ENCODE data around the gene HLA-DRB1.
"Not testable (repeated sequence)": the region's sequence is repeated elsewhere in the genome, so short reads cannot be mapped to it uniquely, and the experiment has no call there.

HLA-DRB1 gene

GRCh38 chr6:32608362-32608761 lies 18.7 kb upstream of the HLA-DRB1 start:
- no peak for DNase-seq

GRCh38 chr6:32607988-32608298 lies 18.3 kb upstream of the HLA-DRB1 start:
- DNase-seq, result no peak

DNA sequence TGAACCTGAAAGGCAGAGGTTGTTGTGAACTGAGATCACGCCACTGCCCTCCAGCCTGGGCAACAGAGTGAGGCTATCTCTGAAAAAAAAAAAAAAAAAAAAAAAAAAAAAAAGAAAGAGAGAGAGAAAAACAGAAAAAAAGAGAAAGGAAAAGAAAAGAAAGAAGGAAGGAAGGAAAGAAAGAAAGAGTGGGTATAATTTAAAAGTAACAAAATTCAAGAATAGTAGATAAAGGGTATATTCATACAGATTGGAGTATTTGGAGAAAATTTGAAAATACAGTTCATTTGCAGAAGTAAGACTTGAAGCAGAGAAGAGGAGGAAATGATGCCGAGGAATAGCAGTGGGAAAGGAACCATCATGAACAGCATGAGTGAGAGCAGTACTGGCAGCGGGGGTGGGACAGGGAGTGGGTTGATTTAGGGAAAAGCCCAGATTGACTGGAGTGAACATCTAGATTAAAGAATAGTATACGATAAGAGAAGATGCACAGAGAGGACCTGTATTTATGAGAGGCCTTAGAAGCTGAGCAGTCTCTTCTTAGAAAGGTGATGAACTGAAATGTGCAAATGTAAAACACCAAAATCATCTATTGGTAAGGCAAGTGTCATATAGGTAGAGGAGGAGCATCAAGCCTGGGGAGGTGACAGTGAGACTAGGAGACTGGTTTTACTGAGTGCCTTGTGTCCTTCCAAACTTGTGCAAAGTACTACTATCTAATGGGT lies 17.8 kb upstream of the HLA-DRB1 start:
- DNase-seq, result no peak

GRCh38 chr6:32604434-32604877 lies 14.8 kb upstream of the HLA-DRB1 start:
- DNase-seq, result no peak

DNA sequence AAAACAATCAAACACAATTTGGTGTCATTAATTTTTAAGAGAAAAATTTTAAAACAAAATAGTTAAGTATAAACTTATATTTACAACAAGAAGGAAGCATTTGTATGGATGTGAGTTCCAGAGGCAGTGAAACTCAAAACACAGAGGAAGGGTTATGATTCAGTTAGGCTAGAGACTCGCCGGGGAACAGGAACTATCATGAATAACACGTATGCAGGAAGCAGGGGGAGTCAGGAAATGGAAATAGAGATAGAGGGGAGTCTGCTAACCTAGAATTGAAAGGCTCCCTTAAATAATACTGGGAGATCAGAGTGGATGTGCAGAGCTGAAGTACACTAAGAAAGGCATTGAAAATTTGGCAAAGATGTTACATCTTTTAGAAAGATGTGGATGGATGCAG lies 14.2 kb upstream of the HLA-DRB1 start:
- no peak for DNase-seq

DNA sequence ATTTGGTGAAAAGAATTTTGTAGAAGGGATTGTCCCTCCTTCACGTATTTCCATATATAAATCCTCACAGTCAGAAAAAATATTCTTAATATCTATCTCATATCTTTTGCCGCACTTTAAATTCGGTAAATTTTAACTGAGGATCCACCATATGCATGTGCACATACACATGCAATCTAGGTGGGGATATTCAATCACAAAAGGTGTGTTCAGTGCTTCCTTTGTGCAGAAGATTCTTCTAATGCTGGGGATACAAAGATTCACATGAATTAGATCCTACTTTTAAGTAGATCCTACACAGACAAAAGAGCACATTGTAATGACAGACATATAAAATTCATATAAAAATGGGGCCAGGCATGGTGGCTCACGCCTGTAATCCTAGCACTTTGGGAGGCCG lies 13.6 kb upstream of the HLA-DRB1 start:
- DNase-seq, result no peak

DNA sequence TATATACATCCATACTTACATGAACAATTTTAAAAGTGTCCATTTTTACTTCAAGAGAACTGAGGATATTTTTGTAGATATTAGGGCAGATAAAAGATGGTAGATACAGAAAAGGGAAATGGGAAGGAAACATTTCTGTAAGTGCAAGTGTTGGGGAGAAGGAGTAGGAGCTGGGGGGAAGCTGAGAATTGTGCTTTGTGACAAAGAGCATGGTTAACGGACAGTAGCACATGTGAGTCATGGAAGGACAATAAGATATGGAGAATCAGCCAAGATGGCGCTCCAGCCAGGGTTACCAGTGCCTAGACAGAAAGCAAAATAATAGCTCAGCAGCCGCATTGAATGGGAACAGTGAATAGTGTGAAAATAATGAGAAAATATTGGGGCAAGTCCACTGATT lies 12.7 kb upstream of the HLA-DRB1 start:
- DNase-seq, result no peak

GRCh38 chr6:32597024-32597423 lies 7.4 kb upstream of the HLA-DRB1 start:
- no peak for DNase-seq

DNA sequence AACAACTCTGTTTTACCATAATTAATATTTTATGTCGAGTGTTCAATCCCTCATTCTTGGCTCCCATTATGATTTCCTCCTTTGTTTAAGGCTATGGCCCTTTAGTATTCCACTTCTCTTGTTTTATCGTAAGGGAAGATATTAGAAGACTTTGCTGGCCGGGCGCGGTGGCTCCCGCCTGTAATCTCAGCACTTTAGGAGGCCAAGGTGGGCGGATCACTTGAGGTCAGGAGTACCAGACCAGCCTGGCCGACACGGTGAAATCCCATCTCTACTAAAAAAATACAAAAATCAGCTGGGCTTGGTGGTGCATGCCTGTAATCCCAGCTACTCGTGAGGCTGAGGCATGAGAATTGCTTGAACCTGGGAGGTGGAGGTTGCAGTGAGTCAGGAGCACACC lies 1.1 kb upstream of the HLA-DRB1 start:
- not testable (repeated sequence) for DNase-seq

GRCh38 chr6:32588156-32588555 lies 1.5 kb downstream of the HLA-DRB1 start:
- DNase-seq, result no peak

GRCh38 chr6:32583527-32583898 lies 6.1 kb downstream of the HLA-DRB1 start:
- no peak for DNase-seq

- DNase-seq, result no peak
Measured at GRCh38 chr6:32581315-32582095, 8.1 kb downstream of the HLA-DRB1 start.

- no peak for DNase-seq
Measured at GRCh38 chr6:32580593-32580992, 9.1 kb downstream of the HLA-DRB1 start.

- no peak for DNase-seq
Measured at GRCh38 chr6:32578962-32579361, 10.7 kb downstream of the HLA-DRB1 start.

DNA sequence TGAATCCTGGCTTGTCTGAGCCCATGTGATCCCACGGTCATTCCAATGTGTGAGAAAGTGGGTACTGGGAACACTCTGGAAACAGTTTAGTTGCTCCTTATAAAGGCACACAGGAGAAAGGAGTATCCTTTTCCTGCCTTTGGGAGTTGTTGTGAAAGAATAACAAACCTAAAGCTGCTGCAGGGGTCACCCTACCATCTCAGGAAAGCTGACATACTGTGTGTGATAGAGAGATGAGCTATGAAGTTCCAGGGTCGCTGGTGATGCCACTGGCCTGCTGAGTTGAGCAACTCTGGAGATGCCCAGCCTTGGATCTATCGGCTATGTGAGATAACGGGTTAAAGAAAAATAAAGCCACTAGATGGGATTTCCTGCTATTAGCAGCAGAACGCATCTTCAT lies 12.2 kb downstream of the HLA-DRB1 start:
- not testable (repeated sequence) for DNase-seq

GRCh38 chr6:32576250-32576649 lies 13.4 kb downstream of the HLA-DRB1 start:
- DNase-seq, result no peak

GRCh38 chr6:32570363-32570905 lies 19.2 kb downstream of the HLA-DRB1 start:
- DNase-seq, result no peak

GRCh38 chr6:32568561-32568960 lies 21.1 kb downstream of the HLA-DRB1 start:
- no peak for DNase-seq

DNA sequence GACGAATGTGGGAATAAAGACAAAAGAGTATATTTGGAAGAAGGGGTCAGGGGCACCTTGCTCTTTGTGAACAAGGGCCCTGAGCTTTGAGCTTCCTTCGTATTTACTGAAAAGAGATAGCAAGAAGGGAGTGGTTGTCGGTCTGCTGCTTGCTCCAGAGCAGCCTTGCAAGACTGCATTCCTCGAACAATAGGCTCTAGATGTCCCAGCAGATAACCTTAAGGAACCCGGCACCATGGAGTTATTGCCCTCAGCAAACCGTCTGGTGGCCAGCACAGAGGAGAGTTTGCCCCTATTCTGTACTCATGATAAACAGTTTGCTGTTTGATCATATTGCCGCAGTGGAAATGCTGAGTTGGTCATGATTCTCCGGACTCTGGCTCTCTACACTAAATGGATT lies 22.7 kb downstream of the HLA-DRB1 start:
- no peak for DNase-seq

GRCh38 chr6:32565511-32565910 lies 24.1 kb downstream of the HLA-DRB1 start:
- DNase-seq, result no peak

GRCh38 chr6:32562940-32563339 lies 26.7 kb downstream of the HLA-DRB1 start:
- no peak for DNase-seq

DNA sequence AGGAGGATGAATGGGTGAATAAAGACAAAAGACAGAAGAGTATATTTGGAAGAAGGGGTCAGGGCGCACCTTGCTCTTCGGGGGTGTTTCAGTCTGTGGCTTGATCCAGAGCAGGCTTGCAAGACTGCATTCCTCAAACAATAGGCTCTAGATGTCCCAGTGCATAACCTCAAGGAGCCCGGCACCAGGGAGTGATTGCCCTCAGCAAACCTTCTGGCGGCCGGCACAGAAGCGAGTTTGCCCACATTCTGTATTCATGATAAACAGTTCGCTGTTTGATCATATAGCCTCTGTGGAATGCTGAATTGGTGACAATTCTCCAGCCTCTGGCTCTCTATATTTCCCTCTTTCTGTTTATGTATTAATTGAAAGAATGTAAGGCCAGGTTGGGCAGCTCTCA lies 29.9 kb downstream of the HLA-DRB1 start:
- no peak for DNase-seq

GRCh38 chr6:32558426-32559057 lies 31.1 kb downstream of the HLA-DRB1 start:
- DNase-seq, result no peak
